Upper lobe of right lung (tissue), 1 donor: ENCODE measurements around the gene CASK. TPM values are rescaled to one million over a fixed set of nuclear protein-coding genes. Genes with fewer than 3 reads are reported as not detected.
"Not testable (repeated sequence)": the region's sequence is repeated elsewhere in the genome, so short reads cannot be mapped to it uniquely, and the experiment has no call there.

Experiments
- ATAC-seq: fragments of 200-7000 bp; cut with Tn5 transposase; one replicate; pipeline ENCODE4 v1.9.1; 2020; ENCODE audit warnings: mild to moderate bottlenecking, moderate library complexity
- DNase-seq: peaks from one replicate; pipeline ENCODE4 v3.0.0-alpha.2; 2020
- H3K27ac ChIP-seq: fragments of 200-600 bp; one replicate; pipeline ENCODE4 v1.8.0; 2022
- H3K27me3 ChIP-seq: fragments of 200-600 bp; one replicate; pipeline ENCODE4 v1.8.0; 2022; ENCODE audit warnings: mild to moderate bottlenecking
- H3K36me3 ChIP-seq: fragments of 200-600 bp; one replicate; pipeline ENCODE4 v1.8.0; 2022
- H3K4me1 ChIP-seq: fragments of 200-600 bp; one replicate; pipeline ENCODE4 v1.8.0; 2022
- H3K4me3 ChIP-seq: fragments of 200-600 bp; one replicate; pipeline ENCODE4 v1.8.0; 2022; ENCODE audit warnings: mild to moderate bottlenecking
- H3K9me3 ChIP-seq: fragments of 200-600 bp; one replicate; pipeline ENCODE4 v1.8.0; 2022
- intact Hi-C: fragments of 100-400 bp; cut with DNase I; formaldehyde crosslinking; loops from one replicate; pipeline ENCODE4 v1.11.0; 2022
- total RNA-seq: library from RNA; stranded (reverse); fragmentation: NEBNext Ultra II Directional; extraction: Animal tissue kit (Norgen Biotek cat#: 25700); gene quantifications from one replicate; pipeline ENCODE4 v1.2.1, GENCODE V29; 2021
- TF ChIP-seq, protein P1 (sequence below): fragments of 200-600 bp; IDR thresholded peaks from one replicate; pipeline ENCODE4 v1.8.0; 2022; ENCODE audit warnings: antibody characterized with exemption
- donor health status: DM: no; HTN: yes; CAD: no; lungs with severe emphysema.

CASK gene
- total RNA-seq, 1 donor from 2014 or later, result 60.4 TPM

DNA sequence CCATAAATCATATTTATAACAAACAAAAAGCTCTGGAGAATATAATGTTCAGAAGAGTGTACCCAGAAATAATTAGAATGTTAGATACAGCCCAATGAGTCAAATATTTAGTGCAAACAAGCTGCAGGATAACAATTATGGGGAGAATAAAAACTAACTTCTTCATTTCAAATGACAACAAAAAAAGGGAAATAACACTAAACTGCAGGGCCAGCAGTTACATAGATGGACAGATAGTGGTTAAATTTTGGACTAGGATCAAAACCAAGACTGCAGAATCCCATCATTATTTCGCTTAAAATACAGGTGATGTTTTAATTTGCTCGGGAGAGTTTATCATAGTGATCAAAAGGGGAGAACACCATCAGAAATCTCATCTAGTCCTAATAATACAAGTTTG is 235.2 kb downstream of the CASK start:
- Histone ChIP-seq H3K27me3 (no peaks in the 10 kb centered on the region), H3K9me3 (no peaks in the 10 kb centered on the region), H3K4me1 (no peaks in the 10 kb centered on the region), H3K36me3 (no peaks in the 10 kb centered on the region), H3K4me3 (peak overlapping the region; percentile 3), H3K27ac (no peak overlapping the region)
- intact Hi-C loops, result no loop called here
- TF ChIP-seq, protein P1, sequence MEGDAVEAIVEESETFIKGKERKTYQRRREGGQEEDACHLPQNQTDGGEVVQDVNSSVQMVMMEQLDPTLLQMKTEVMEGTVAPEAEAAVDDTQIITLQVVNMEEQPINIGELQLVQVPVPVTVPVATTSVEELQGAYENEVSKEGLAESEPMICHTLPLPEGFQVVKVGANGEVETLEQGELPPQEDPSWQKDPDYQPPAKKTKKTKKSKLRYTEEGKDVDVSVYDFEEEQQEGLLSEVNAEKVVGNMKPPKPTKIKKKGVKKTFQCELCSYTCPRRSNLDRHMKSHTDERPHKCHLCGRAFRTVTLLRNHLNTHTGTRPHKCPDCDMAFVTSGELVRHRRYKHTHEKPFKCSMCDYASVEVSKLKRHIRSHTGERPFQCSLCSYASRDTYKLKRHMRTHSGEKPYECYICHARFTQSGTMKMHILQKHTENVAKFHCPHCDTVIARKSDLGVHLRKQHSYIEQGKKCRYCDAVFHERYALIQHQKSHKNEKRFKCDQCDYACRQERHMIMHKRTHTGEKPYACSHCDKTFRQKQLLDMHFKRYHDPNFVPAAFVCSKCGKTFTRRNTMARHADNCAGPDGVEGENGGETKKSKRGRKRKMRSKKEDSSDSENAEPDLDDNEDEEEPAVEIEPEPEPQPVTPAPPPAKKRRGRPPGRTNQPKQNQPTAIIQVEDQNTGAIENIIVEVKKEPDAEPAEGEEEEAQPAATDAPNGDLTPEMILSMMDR, result no peak
- DNase-seq (no peak), ATAC-seq (no peak)

- Histone ChIP-seq H3K36me3 (no peaks in the 10 kb centered on the region), H3K4me3 (no peak overlapping the region), H3K27ac (no peak overlapping the region), H3K9me3 (no peaks in the 10 kb centered on the region), H3K27me3 (no peaks in the 10 kb centered on the region), H3K4me1 (no peaks in the 10 kb centered on the region)
- ATAC-seq (no peak), DNase-seq (no peak)
- TF ChIP-seq, protein P1, result no peak
- intact Hi-C loops, result no loop called here
These were observed 236.6 kb downstream of the CASK start for GRCh38 chrX:41686788-41687187.

DNA sequence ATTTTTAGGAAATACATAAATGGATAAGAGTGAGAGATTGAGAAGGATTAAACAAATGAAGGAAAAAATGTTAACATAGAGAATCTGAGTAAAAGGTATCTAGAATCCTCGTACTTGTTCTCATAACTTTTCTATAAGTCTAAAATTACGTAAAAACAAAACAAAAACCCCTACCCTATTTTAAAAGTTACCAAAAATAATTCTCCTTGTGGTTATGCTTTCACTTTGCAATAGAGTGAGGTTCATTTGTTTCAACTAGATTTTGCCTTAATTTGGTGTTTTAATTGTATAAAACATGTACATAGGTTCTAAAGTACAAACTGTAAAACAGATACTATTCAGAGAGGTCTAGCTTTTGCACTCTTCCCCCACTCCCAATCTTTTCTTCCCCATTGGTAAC is 238.4 kb downstream of the CASK start:
- H3K4me1 ChIP-seq, result no peaks in the 10 kb centered on the region
- ATAC-seq, result no peak
- no peak overlapping the region for H3K4me3 ChIP-seq
- no peaks in the 10 kb centered on the region for H3K9me3 ChIP-seq
- H3K36me3 ChIP-seq, result no peaks in the 10 kb centered on the region
- no peak for DNase-seq
- TF ChIP-seq, protein P1, result no peak
- intact Hi-C loops, result no loop called here
- no peak overlapping the region for H3K27ac ChIP-seq
- H3K27me3 ChIP-seq, result no peaks in the 10 kb centered on the region

DNA sequence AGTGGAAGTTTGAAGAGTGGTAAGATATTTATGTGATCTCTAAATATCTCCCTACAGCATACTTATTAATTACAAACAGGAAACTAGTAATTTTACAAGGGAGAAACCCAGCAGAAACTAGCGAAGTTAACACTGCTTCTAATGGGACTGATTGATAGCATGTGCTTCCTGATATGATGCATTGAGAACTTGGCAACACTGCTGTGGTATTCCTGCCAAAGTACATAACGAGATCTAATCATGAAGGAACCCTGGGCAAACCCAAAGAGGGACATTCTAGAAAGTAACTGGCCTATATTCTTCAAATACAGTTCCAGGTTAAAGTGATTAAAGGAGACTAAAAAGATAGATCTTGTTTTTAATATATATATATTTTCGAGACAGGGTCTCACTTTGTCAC is 239.2 kb downstream of the CASK start:
- no peak for ATAC-seq
- TF ChIP-seq, protein P1, result no peak
- no peaks in the 10 kb centered on the region for H3K9me3 ChIP-seq

DNA sequence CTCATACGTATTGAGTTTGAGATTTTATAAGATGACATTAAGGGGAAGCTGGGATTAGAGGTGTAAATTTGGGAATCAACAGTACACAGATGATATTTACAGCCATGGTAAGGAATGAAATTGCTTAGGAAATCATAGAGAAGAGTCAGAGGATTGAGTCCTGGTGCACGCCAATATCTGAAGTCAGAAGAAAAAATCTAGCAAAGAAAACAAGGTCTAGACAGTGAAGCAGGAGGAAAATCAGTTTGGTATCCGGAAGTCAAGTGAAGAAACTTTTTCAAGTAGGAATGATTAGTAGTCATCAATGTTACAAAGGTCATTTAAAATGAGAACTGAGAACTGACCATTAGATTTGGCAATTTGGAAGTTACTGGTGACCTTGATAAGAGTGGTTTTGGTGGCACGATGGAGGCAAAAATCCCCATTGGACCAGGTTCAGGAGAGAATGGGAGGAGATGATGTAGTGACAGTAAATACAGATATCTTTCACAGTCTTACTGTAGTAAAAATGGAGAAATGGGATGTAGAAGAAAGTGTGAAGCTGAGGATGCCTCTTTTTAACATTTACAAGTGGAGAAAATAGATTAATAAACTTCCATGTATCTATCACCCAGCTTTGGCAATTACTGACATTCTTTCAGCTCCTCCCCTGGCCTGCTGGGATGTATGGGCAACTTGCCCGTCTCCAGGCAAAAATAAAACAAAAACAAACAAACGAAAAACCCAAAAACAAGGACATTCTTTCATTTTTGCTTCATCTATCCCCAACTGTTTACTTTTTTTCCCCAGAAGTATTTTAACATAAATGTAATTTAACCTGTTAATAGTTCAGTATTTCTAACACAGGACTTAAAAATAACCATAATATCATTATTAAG is 245.9 kb downstream of the CASK start:
- TF ChIP-seq, protein P1, result no peak
- Histone ChIP-seq H3K27me3 (no peaks in the 10 kb centered on the region), H3K9me3 (no peaks in the 10 kb centered on the region), H3K36me3 (no peaks in the 10 kb centered on the region), H3K4me3 (no peak overlapping the region), H3K4me1 (no peaks in the 10 kb centered on the region), H3K27ac (no peak overlapping the region)
- DNase-seq, result no peak
- ATAC-seq, result no peak
- intact Hi-C loops, result no loop called here

More for the DNA sequence above, 239.2 kb downstream of the CASK start:
- Histone ChIP-seq H3K4me1 (no peaks in the 10 kb centered on the region), H3K27ac (no peak overlapping the region), H3K4me3 (no peak overlapping the region), H3K36me3 (no peaks in the 10 kb centered on the region), H3K27me3 (no peaks in the 10 kb centered on the region)
- DNase-seq, result no peak
- intact Hi-C loops, result no loop called here

DNA sequence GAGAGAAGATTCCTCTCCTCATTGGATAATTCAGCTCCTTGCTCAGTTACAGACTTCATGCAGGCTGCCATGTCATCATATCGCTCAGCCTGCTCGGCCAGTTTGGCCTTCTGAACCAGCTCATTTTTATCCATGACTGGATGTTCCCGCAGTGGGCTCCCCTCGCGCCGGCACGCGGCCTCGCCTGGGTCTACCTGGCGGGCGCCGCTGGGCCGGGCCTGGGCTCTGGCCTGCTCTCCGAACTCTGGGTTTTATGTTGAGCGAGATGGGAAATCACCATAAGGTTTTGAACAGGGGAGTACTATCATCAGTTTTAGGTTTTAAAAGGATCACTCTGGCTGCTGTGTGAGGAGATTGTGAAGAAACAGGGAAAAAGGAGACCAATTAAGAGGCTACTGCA is 247.0 kb downstream of the CASK start:
- H3K4me3 ChIP-seq, intact Hi-C loops, H3K4me1 ChIP-seq, H3K27me3 ChIP-seq, DNase-seq, H3K36me3 ChIP-seq, H3K9me3 ChIP-seq, H3K27ac ChIP-seq, ATAC-seq: not testable (repeated sequence)
